NB4 (cell line): ENCODE results near the gene WFS1.

ENCODE experiments used
- DNase-seq: peaks from one replicate; pipeline ENCODE4 v3.0.0; 2010; ENCODE audit warnings: low read depth
- H3K4me3 ChIP-seq: one replicate; pipeline ENCODE4 v1.5.1; 2011; ENCODE audit warnings: mild to moderate bottlenecking, low read depth, low read length, moderate library complexity
- MYC ChIP-seq: IDR thresholded peaks from 2 replicates; pipeline ENCODE4 v1.6.1; 2011; ENCODE audit warnings: low read depth, low read length
- POLR2A ChIP-seq: IDR thresholded peaks from 2 replicates; pipeline ENCODE4 v1.6.1; 2011; ENCODE audit warnings: mild to moderate bottlenecking; ENCODE audit not compliant: insufficient read length; ENCODE audit errors: extremely low read depth
- TF ChIP-seq, protein P1 (sequence below): IDR thresholded peaks from 2 replicates; pipeline ENCODE4 v1.6.1; 2011; ENCODE audit warnings: low read depth, low read length
- TF ChIP-seq, protein P2 (sequence below): IDR thresholded peaks from one replicate; pipeline ENCODE4 v1.5.1; 2012; ENCODE audit warnings: low read depth, low read length

Gene WFS1

DNA sequence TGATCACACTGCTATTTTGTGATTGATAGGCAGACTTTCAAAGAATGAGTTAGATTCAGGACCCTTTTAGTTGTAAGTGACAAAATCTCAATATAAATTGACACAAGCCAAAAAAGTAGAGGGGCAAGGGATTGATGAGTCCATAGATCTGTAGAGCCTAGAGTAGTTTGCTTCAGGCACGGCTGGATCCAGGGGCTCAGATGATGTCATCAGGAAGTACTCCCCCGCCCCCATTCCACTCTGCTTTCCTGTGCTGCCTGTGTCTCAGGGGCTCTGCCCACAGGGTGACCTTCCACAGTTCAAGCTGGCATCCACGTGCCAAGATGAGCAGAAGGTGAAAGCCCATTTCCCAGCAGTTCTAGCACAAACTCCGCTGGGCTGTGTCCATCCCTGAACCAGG, 13.6 kb downstream of the WFS1 start:
- H3K4me3 ChIP-seq, result no peak overlapping the region
- DNase-seq, result no peak
- TF ChIP-seq MYC, result no peak
- TF ChIP-seq, protein P1, sequence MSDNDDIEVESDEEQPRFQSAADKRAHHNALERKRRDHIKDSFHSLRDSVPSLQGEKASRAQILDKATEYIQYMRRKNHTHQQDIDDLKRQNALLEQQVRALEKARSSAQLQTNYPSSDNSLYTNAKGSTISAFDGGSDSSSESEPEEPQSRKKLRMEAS, result no peak
- TF ChIP-seq, protein P2, sequence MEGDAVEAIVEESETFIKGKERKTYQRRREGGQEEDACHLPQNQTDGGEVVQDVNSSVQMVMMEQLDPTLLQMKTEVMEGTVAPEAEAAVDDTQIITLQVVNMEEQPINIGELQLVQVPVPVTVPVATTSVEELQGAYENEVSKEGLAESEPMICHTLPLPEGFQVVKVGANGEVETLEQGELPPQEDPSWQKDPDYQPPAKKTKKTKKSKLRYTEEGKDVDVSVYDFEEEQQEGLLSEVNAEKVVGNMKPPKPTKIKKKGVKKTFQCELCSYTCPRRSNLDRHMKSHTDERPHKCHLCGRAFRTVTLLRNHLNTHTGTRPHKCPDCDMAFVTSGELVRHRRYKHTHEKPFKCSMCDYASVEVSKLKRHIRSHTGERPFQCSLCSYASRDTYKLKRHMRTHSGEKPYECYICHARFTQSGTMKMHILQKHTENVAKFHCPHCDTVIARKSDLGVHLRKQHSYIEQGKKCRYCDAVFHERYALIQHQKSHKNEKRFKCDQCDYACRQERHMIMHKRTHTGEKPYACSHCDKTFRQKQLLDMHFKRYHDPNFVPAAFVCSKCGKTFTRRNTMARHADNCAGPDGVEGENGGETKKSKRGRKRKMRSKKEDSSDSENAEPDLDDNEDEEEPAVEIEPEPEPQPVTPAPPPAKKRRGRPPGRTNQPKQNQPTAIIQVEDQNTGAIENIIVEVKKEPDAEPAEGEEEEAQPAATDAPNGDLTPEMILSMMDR, result no peak
- no peak for TF ChIP-seq POLR2A

DNA sequence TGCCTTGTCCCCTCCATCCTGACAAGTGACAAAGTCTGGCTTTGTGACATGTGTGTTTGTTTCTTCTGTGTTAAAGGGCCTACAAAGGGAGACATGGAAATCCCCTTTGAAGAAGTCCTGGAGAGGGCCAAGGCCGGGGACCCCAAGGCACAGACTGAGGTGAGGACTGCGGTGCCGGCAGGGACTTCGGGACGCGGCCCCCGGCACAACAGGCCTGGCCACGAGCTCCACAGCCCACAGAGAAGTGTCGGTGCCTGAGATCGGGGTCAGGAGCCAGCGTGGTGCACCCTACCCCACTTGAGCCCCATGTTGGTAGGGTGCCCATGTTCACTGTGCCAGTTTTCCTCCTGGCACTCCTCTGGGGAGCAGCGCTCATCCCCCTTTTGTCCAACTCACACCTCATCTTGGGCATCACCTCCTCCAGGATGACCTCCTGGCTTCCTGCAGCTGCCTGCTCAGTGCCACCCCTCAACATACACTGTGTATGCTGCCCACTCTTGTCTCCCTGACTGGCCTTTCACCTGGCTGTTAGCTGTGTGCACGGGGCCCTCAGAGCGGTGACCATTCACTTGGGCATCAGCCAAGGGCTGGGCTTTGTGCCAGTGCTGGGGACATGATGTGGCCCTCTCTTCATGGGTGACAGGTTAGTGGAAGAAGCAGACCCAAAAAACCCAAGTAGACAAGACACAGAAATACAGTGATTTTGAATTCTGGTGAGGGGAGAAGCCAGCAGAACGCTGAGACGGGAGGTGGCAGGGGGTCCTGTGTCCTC, 17.6 kb downstream of the WFS1 start:
- TF ChIP-seq, protein P1, result no peak
- TF ChIP-seq POLR2A (no peak), MYC (no peak)
- TF ChIP-seq, protein P2, result no peak
- no peak for DNase-seq
- no peak overlapping the region for H3K4me3 ChIP-seq

DNA sequence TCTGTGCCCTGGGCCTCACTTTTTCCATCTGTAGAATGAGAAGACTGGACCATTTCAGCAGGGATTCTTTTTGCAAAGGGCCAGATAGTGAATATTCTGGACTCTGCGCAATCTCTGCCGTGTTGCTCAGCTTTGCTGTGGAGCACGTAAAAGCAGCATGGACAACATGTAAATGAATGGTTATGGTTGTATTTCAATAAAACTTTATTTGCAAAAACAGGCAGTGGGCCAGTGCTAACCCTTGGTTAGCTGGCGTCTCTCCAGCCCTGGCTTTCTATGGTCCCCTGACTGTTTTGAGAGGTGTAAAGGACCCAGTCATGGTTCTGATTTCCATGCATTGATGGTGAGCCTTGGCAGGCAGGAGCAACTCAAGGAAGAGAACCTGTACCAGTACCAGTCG, 18.7 kb downstream of the WFS1 start:
- no peak overlapping the region for H3K4me3 ChIP-seq
- DNase-seq, result no peak
- TF ChIP-seq MYC (no peak), POLR2A (no peak)
- TF ChIP-seq, protein P2, result no peak
- TF ChIP-seq, protein P1, result no peak

DNA sequence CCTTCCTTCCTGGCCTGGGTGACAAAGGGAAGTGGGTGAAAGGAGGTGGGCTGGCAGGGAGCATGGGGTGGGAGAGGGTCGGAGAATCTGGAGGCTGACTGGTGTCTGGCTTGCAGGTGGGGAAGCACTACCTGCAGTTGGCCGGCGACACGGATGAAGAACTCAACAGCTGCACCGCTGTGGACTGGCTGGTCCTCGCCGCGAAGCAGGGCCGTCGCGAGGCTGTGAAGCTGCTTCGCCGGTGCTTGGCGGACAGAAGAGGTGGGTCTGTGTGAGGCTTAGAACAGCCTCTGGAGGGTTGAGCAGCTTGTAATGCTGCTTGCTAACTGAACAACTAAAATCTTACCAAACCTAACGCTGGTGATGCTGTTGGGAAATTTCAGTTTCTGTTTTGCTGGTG, 19.2 kb downstream of the WFS1 start:
- H3K4me3 ChIP-seq, result no peak overlapping the region
- no peak for DNase-seq
- TF ChIP-seq MYC (no peak), POLR2A (no peak)
- TF ChIP-seq, protein P2, result no peak
- TF ChIP-seq, protein P1, result no peak

DNA sequence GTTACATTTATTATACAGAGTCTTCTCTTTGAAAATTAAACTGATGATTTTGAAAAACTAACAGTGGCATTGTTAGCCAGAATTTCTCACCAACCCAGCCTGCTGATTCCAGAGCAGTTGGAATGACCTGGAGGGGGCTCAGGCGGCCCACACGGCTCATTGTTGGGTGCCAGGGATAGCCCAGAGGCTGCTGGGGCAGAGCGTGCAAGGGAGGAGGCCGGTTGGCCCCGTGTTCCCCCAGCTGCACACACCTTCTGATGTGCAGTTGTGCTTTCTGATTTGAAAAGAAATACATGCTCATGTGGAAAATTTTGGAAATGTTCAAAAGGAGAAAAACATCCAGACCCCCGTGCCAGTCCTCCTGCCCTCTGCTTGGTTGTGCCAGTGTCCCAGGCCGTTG, 20.6 kb downstream of the WFS1 start:
- TF ChIP-seq, protein P2, result no peak
- TF ChIP-seq, protein P1, result no peak
- DNase-seq, result no peak
- H3K4me3 ChIP-seq, result no peak overlapping the region
